Endothelial cell of umbilical vein (primary cell): Measurements from ENCODE around the gene SVIL. TPM values are rescaled to one million over a fixed set of nuclear protein-coding genes. Genes with fewer than 3 reads are reported as not detected.

Experiments used
- BruUV-seq: library from RNA; stranded (reverse); fragments of 400-500 nt; replicated peaks from 2 replicates; lab custom pipeline; 2021; lab: Mats Ljungman, UMichigan
- CTCF ChIA-PET: fragments of 300-600, 350-600 bp; sonication (Branson Sonifier 250); formaldehyde crosslinking; loops from one replicate; lab custom pipeline; 2021; ENCODE audit warnings: antibody characterized with exemption, inconsistent platforms; lab: Charles Lee
- POLR2A ChIA-PET: fragments of 300-600, 350-600 bp; sonication (Branson Sonifier 250); formaldehyde crosslinking; loops from one replicate; lab custom pipeline; 2021; ENCODE audit warnings: antibody characterized with exemption, inconsistent platforms; lab: Charles Lee
- DNase-seq: peaks from one replicate; pipeline ENCODE4 v3.0.0-alpha.2; 2011; ENCODE audit warnings: low read depth, low spot score
- FAIRE-seq: peaks from 2 replicates; lab custom pipeline; 2011; peaks lifted over from hg19 to GRCh38; lab: Jason Lieb, UNC
- H2AFZ ChIP-seq: 2 replicates; pipeline ENCODE4 v1.6.0; 2012; ENCODE audit warnings: low read depth, low read length, control low read depth, inconsistent platforms
- H3K27ac ChIP-seq: 2 replicates; pipeline ENCODE4 v1.5.1; 2011; ENCODE audit warnings: low read depth, mild to moderate bottlenecking, control low read depth, low read length, moderate library complexity; ENCODE audit not compliant: insufficient read depth
- H3K27me3 ChIP-seq, 2 experiments: 2 replicates each; pipeline versions ENCODE4 v1.6.0 to v1.6.1; 2011; ENCODE audit warnings: low read length in 2 of 2, mixed read lengths in 1 of 2; ENCODE audit not compliant: control insufficient read depth in 2 of 2, insufficient read depth in 2 of 2
- H3K36me3 ChIP-seq, 2 experiments: 2 replicates in 1 of 2; 3 replicates in 1 of 2; pipeline ENCODE4 v1.5.1; 2011; ENCODE audit warnings: low read length in 2 of 2, mild to moderate bottlenecking in 1 of 2, moderate library complexity in 1 of 2; ENCODE audit not compliant: control insufficient read depth in 2 of 2, insufficient read depth in 2 of 2; ENCODE audit errors: extremely low read depth in 1 of 2
- H3K4me1 ChIP-seq: 3 replicates; pipeline ENCODE4 v1.5.1; 2011; ENCODE audit warnings: mild to moderate bottlenecking, low read length; ENCODE audit not compliant: control insufficient read depth, insufficient read depth; ENCODE audit errors: extremely low read depth
- H3K4me2 ChIP-seq: 2 replicates; pipeline ENCODE4 v1.6.1; 2011; ENCODE audit warnings: low read length, control low read depth, mixed read lengths; ENCODE audit not compliant: insufficient read depth
- H3K4me3 ChIP-seq, 3 experiments: fragments of 200-600 bp in 1 of 3; sonication (generic), shearing (Covaris generic) in 1 of 3; replicated peaks in 1 of 3; 2 replicates each; pipeline ENCODE4 v1.5.1; 2011 to 2016; ENCODE audit warnings: control low read depth in 3 of 3, low read length in 3 of 3, mild to moderate bottlenecking in 2 of 3, inconsistent platforms in 1 of 3, low read depth in 1 of 3, moderate library complexity in 1 of 3; ENCODE audit not compliant: insufficient read depth in 1 of 3
- H3K79me2 ChIP-seq: 2 replicates; pipeline ENCODE4 v1.6.0; 2012; ENCODE audit warnings: low read length, inconsistent platforms; ENCODE audit not compliant: control insufficient read depth, insufficient read depth
- H3K9ac ChIP-seq: replicated peaks from 2 replicates; pipeline ENCODE3; 2011; ENCODE audit warnings: low read length, control low read depth; ENCODE audit not compliant: insufficient read depth; ENCODE audit errors: extremely low read depth
- H3K9me1 ChIP-seq: replicated peaks from 3 replicates; pipeline ENCODE4 v1.6.0; 2011; ENCODE audit warnings: mild to moderate bottlenecking, low read length; ENCODE audit not compliant: control insufficient read depth, insufficient read depth; ENCODE audit errors: extremely low read depth
- H3K9me3 ChIP-seq: replicated peaks from 2 replicates; pipeline ENCODE4 v1.5.1; 2012; ENCODE audit warnings: low read length, inconsistent platforms; ENCODE audit not compliant: control insufficient read depth, insufficient read depth
- H4K20me1 ChIP-seq: replicated peaks from 2 replicates; pipeline ENCODE3; 2011; ENCODE audit warnings: mild to moderate bottlenecking, low read length; ENCODE audit not compliant: control insufficient read depth, insufficient read depth; ENCODE audit errors: extremely low read depth
- EZH2 ChIP-seq: IDR thresholded peaks from 2 replicates; pipeline ENCODE4 v1.6.1; 2012; ENCODE audit warnings: borderline replicate concordance, low read depth, mild to moderate bottlenecking, moderate library complexity, low read length, inconsistent platforms; ENCODE audit not compliant: severe bottlenecking
- FOS ChIP-seq: IDR thresholded peaks from 2 replicates; pipeline ENCODE4 v1.6.1; 2011; ENCODE audit warnings: mild to moderate bottlenecking, low read length, moderate library complexity, borderline replicate concordance; ENCODE audit not compliant: insufficient read depth
- GATA2 ChIP-seq: IDR thresholded peaks from 2 replicates; pipeline ENCODE4 v1.7.0; 2011; ENCODE audit warnings: low read depth, mild to moderate bottlenecking, moderate library complexity, mixed read lengths, low read length; ENCODE audit not compliant: insufficient read length, insufficient read depth
- JUN ChIP-seq: IDR thresholded peaks from 2 replicates; pipeline ENCODE4 v1.6.1; 2011; ENCODE audit warnings: borderline replicate concordance, low read depth; ENCODE audit not compliant: insufficient read length, insufficient read depth
- MYC ChIP-seq: IDR thresholded peaks from one replicate; pipeline ENCODE4 v1.6.1; 2011; ENCODE audit warnings: mild to moderate bottlenecking, low read depth, low read length
- POLR2A ChIP-seq: IDR thresholded peaks from 2 replicates; pipeline ENCODE4 v1.6.1; 2012; ENCODE audit warnings: low read depth, mild to moderate bottlenecking, control low read depth, low read length
- POLR2AphosphoS5 ChIP-seq: IDR thresholded peaks from 2 replicates; pipeline ENCODE4 v1.6.1; 2012; ENCODE audit warnings: low read depth, mild to moderate bottlenecking, control low read depth, low read length, moderate library complexity; ENCODE audit not compliant: insufficient read depth
- dilution Hi-C: fragments of 300-500 bp; cut with MboI; formaldehyde crosslinking; loops from one replicate; pipeline ENCODE4 v1.15.0; 2019; ENCODE audit warnings: low sequenced_read_pairs; ENCODE audit not compliant: extremely low pct_ligation_motif_present
- intact Hi-C: fragments of 100-400 bp; cut with micrococcal nuclease; formaldehyde crosslinking; loops from one replicate; pipeline ENCODE4 v1.10.0; 2022
- polyA plus RNA-seq, 4 experiments: library from polyadenylated mRNA; depleted of rRNA in 3 of 4; stranded (reverse) in 3 of 4; unstranded in 1 of 4; fragments of >200 nt; gene quantifications; 2 replicates each; pipeline versions ENCODE4 v1.2.1 to v1.2.3, GENCODE V29; 2011 to 2012; ENCODE audit warnings: missing spikeins in 1 of 4
- total RNA-seq: library from RNA; stranded (reverse); gene quantifications from 2 replicates; pipeline ENCODE4 v1.2.3, GENCODE V29; 2021
- TF ChIP-seq, protein P1 (sequence below): IDR thresholded peaks from 2 replicates; pipeline ENCODE4 v1.6.1; 2011; ENCODE audit not compliant: insufficient read depth, insufficient read length
- TF ChIP-seq, protein P2 (sequence below), 2 donors: IDR thresholded peaks; 1 replicate in 1 of 2; 2 replicates in 1 of 2; pipeline ENCODE4 v1.5.1; 2011; ENCODE audit warnings: low read length in 2 of 2, mild to moderate bottlenecking in 2 of 2, moderate library complexity in 2 of 2, control low read depth in 1 of 2, inconsistent platforms in 1 of 2, low read depth in 1 of 2; ENCODE audit not compliant: insufficient read depth in 1 of 2; ENCODE audit errors: extremely low read depth in 1 of 2

SVIL gene
- total and polyA plus RNA-seq, 2 donors (not counting 3 experiments of a cell fraction or from before 2014, with no cell fraction given): 22.6 to 70.7 TPM

DNA sequence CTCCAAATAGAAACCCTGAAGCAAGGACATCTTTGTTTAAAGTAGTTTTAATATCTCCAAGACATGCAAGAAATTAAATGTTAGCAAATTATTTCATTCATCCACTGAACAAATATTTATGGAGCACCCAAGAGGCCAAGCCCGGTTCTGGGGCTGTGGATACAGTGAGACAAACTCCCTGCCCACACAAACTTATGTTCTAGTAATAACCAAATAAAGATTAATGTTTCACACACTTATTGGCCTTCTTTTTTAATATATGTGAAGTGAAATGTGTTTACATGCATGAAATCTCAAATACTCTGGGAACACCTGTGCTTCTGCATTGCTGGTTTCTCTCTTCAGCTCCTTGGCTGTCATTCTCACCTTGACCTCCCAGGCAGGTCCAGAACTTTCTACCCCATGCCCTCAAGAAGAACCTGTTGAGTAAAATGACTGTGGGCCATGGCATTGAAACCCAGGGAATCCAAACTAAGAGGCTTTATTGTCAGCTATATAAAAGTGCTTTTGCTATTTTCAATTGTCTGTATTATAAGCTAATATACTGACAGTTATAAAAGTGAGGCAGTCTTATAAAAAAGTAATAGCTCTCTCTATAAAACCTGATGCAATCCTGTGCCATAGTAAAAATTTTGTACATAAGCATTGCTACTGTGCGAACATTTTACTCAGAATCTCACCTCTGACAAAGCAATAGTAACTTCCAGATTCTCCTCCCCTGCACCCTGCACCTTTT, 43.7 kb downstream of the SVIL start:
- dilution Hi-C loops: no loop called here
- Histone ChIP-seq H3K4me3 (no peak overlapping the region), H3K79me2 (peaks cover 2% of the 10 kb centered on the region), H3K4me1 (peaks cover 23% of the 10 kb centered on the region), H4K20me1 (no peaks in the 10 kb centered on the region), H3K36me3 (peaks cover 0 to 5% of the 10 kb centered on the region in 2 experiments), H3K9ac (no peak overlapping the region), H3K9me3 (no peaks in the 10 kb centered on the region), H2AFZ (no peak overlapping the region), H3K27ac (no peak overlapping the region), H3K9me1 (no peaks in the 10 kb centered on the region), H3K4me2 (no peak overlapping the region), H3K27me3 (no peaks in the 10 kb centered on the region)
- DNase-seq: no peak
- FAIRE-seq: no peak
- no TSS peak for BruUV-seq
- TF ChIP-seq GATA2: no peak
- no peak for TF ChIP-seq EZH2
- TF ChIP-seq MYC: no peak
- TF ChIP-seq, protein P1, sequence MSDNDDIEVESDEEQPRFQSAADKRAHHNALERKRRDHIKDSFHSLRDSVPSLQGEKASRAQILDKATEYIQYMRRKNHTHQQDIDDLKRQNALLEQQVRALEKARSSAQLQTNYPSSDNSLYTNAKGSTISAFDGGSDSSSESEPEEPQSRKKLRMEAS: no peak
- TF ChIP-seq FOS: no peak
- TF ChIP-seq, protein P2, sequence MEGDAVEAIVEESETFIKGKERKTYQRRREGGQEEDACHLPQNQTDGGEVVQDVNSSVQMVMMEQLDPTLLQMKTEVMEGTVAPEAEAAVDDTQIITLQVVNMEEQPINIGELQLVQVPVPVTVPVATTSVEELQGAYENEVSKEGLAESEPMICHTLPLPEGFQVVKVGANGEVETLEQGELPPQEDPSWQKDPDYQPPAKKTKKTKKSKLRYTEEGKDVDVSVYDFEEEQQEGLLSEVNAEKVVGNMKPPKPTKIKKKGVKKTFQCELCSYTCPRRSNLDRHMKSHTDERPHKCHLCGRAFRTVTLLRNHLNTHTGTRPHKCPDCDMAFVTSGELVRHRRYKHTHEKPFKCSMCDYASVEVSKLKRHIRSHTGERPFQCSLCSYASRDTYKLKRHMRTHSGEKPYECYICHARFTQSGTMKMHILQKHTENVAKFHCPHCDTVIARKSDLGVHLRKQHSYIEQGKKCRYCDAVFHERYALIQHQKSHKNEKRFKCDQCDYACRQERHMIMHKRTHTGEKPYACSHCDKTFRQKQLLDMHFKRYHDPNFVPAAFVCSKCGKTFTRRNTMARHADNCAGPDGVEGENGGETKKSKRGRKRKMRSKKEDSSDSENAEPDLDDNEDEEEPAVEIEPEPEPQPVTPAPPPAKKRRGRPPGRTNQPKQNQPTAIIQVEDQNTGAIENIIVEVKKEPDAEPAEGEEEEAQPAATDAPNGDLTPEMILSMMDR (IDR thresholded peaks at IDR 0.05; ENCODE audit: extremely low read depth in 1 of 2, insufficient read depth in 1 of 2, low read depth in 1 of 2, low read length in 2 of 2): no peak
- TF ChIP-seq JUN: no peak
- no peak for TF ChIP-seq POLR2AphosphoS5
- no peak for TF ChIP-seq POLR2A
- POLR2A ChIA-PET: no interaction called here
- intact Hi-C loops: loop anchor here (1.0 kb wide), 5 partner anchors 56 to 267 kb away; no protein-coding TSS in a partner anchor
- CTCF ChIA-PET: interaction anchor here (0.6 to 3.2 kb wide), 21 partner anchors 8 to 411 kb away, joined by 3 to 17 read pairs (median 4); no protein-coding TSS in a partner anchor
